ENCODE results near the gene PCLO.
"Not testable (repeated sequence)": the region's sequence is repeated elsewhere in the genome, so short reads cannot be mapped to it uniquely, and the experiment has no call there.

The PCLO gene

GRCh38 chr7:83130623-83131545 lies 31.8 kb downstream of the PCLO start:
- DNase-seq (ENCODE audit: low read depth in 2 of 2) = no peak

- DNase-seq (ENCODE audit: low read depth in 2 of 2) = no peak
These were observed 32.5 kb downstream of the PCLO start for GRCh38 chr7:83130191-83130590.

- DNase-seq (ENCODE audit: low read depth in 2 of 2) = no peak
These were observed 43.2 kb downstream of the PCLO start for GRCh38 chr7:83119494-83119893.

GRCh38 chr7:83119026-83119382 lies 43.7 kb downstream of the PCLO start:
- no peak for DNase-seq (ENCODE audit: low read depth in 2 of 2)

- no peak for DNase-seq (ENCODE audit: low read depth in 2 of 2)
These were observed 44.2 kb downstream of the PCLO start for GRCh38 chr7:83118347-83119025.

GRCh38 chr7:83117466-83117865 lies 45.2 kb downstream of the PCLO start:
- no peak for DNase-seq (ENCODE audit: low read depth in 2 of 2)

- DNase-seq (ENCODE audit: low read depth in 2 of 2) = no peak
These were observed 51.3 kb downstream of the PCLO start for GRCh38 chr7:83111391-83111790.

GRCh38 chr7:83109352-83109751 lies 53.3 kb downstream of the PCLO start:
- DNase-seq (ENCODE audit: low read depth in 2 of 2) = no peak

GRCh38 chr7:83105948-83106347 lies 56.7 kb downstream of the PCLO start:
- no peak for DNase-seq (ENCODE audit: low read depth in 2 of 2)

- no peak for DNase-seq (ENCODE audit: low read depth in 2 of 2)
These were observed 57.6 kb downstream of the PCLO start for GRCh38 chr7:83105063-83105462.

GRCh38 chr7:83101530-83101929 lies 61.2 kb downstream of the PCLO start:
- DNase-seq (ENCODE audit: low read depth in 2 of 2) = no peak

GRCh38 chr7:83096065-83096580 lies 66.6 kb downstream of the PCLO start:
- DNase-seq (ENCODE audit: low read depth in 2 of 2) = no peak

GRCh38 chr7:83085299-83085698 lies 77.4 kb downstream of the PCLO start:
- no peak for DNase-seq (ENCODE audit: low read depth in 2 of 2)

- not testable (repeated sequence) for DNase-seq (ENCODE audit: low read depth in 2 of 2)
These were observed 82.8 kb downstream of the PCLO start for GRCh38 chr7:83079879-83080278.

GRCh38 chr7:83077328-83077727 lies 85.4 kb downstream of the PCLO start:
- no peak for DNase-seq (ENCODE audit: low read depth in 2 of 2)

GRCh38 chr7:83072576-83073517 lies 89.8 kb downstream of the PCLO start:
- DNase-seq (ENCODE audit: low read depth in 2 of 2) = no peak

- no peak for DNase-seq (ENCODE audit: low read depth in 2 of 2)
These were observed 97.0 kb downstream of the PCLO start for GRCh38 chr7:83065714-83066113.

- DNase-seq (ENCODE audit: low read depth in 2 of 2) = no peak
These were observed 102.5 kb downstream of the PCLO start for GRCh38 chr7:83060218-83060617.

GRCh38 chr7:83058667-83059066 lies 104.0 kb downstream of the PCLO start:
- DNase-seq (ENCODE audit: low read depth in 2 of 2) = no peak

GRCh38 chr7:83055197-83055596 lies 107.5 kb downstream of the PCLO start:
- DNase-seq (ENCODE audit: low read depth in 2 of 2) = no peak

GRCh38 chr7:83054472-83054871 lies 108.2 kb downstream of the PCLO start:
- DNase-seq (ENCODE audit: low read depth in 2 of 2) = no peak

GRCh38 chr7:83053965-83054364 lies 108.7 kb downstream of the PCLO start:
- no peak for DNase-seq (ENCODE audit: low read depth in 2 of 2)

Data from fibroblast of skin of left biceps (primary cell).